D721Med (cell line): ENCODE results near the gene AFF1.

Source experiments
- DNase-seq: peaks from one replicate; pipeline ENCODE4 v3.0.0; 2011; ENCODE audit warnings: low spot score; ENCODE audit not compliant: insufficient read length
- FAIRE-seq: peaks from 2 replicates; lab custom pipeline; 2011; peaks lifted over from hg19 to GRCh38; lab: Jason Lieb, UNC
- CTCF ChIP-seq: IDR thresholded peaks from 2 replicates; pipeline ENCODE4 v1.5.1; 2012; ENCODE audit warnings: mild to moderate bottlenecking, control low read depth; ENCODE audit not compliant: insufficient read depth; ENCODE audit errors: missing control alignments

Gene AFF1

GRCh38 chr4:86934771-86935565, at the start of gene AFF1:
Gene AFF1, plus strand, starts transcription at chr4:86935011. Its CDS starts 13,523 bp downstream, at chr4:86948534.
- DNase-seq = peak; percentile 84

GRCh38 chr4:86890790-86891189, 44.0 kb upstream of the AFF1 start:
- DNase-seq = no peak
- no peak for TF ChIP-seq CTCF
- no peak for FAIRE-seq

More at GRCh38 chr4:86934771-86935565, at the start of gene AFF1:
- peak; percentile 19 for TF ChIP-seq CTCF
- FAIRE-seq = no peak

- DNase-seq (peak; percentile 25), FAIRE-seq (no peak)
- no peak for TF ChIP-seq CTCF
Measured at GRCh38 chr4:86891762-86892635, 42.8 kb upstream of the AFF1 start, which contains the start of gene C4orf36. Gene C4orf36, minus strand, starts transcription at chr4:86892422. Its CDS starts 902 bp downstream, at chr4:86891520.

- FAIRE-seq (peak; percentile 51), DNase-seq (peak; percentile 21)
- TF ChIP-seq CTCF = no peak
Measured at GRCh38 chr4:86892636-86892960, 42.2 kb upstream of the AFF1 start.

- no peak for DNase-seq
- FAIRE-seq = no peak
- no peak for TF ChIP-seq CTCF
Measured at GRCh38 chr4:86893136-86893535, 41.7 kb upstream of the AFF1 start.

GRCh38 chr4:86894455-86894854, 40.4 kb upstream of the AFF1 start:
- FAIRE-seq (no peak), DNase-seq (no peak)
- no peak for TF ChIP-seq CTCF
